ENCODE results near the gene PDILT.
"Not testable (repeated sequence)": the region's sequence is repeated elsewhere in the genome, so short reads cannot be mapped to it uniquely, and the experiment has no call there.

Gene PDILT

DNA sequence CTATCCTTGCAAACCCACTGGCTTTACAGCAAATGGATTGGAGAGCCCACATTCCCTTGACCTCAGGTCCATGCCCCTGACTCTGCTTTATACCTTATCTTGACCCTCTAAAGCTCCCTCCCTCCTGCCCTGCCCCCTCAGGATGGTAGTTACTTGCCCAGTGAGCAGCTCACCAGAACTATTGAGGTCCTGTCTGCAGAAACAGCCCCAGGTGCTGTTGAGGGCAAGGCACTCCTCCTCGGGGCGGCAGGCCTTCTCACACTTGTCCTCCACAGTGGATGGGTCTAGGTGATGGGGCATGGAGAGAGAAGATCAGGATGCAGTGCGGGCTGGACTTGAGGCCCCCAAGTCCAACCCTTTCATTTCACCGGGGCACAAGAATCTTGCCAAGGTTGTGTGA lies 81.8 kb downstream of the PDILT start:
- DNase-seq (ENCODE audit: extremely low read depth, low read depth): no peak
- TF ChIP-seq, protein P1, sequence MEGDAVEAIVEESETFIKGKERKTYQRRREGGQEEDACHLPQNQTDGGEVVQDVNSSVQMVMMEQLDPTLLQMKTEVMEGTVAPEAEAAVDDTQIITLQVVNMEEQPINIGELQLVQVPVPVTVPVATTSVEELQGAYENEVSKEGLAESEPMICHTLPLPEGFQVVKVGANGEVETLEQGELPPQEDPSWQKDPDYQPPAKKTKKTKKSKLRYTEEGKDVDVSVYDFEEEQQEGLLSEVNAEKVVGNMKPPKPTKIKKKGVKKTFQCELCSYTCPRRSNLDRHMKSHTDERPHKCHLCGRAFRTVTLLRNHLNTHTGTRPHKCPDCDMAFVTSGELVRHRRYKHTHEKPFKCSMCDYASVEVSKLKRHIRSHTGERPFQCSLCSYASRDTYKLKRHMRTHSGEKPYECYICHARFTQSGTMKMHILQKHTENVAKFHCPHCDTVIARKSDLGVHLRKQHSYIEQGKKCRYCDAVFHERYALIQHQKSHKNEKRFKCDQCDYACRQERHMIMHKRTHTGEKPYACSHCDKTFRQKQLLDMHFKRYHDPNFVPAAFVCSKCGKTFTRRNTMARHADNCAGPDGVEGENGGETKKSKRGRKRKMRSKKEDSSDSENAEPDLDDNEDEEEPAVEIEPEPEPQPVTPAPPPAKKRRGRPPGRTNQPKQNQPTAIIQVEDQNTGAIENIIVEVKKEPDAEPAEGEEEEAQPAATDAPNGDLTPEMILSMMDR (IDR thresholded peaks at IDR 0.05; ENCODE audit: low read depth, low read length): no peak

DNA sequence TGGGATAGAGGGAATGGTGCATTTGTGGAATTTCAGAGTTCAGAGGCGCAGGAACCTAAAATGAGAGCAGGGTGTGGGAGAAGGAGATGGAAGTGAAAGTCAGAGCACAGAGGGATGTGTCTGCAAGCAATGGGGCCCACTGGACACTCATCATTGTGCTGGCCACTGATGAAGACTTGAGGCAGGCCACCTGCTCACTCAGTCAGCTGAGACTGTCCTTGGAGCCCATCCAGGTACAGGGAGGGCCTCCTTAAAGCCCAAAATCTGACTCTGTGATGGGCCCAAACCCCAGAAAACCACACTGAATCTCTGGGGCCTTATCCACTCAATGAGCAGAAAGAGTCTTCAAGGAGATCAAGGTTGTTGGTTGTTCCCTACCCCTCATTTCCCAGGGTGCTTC lies 82.9 kb downstream of the PDILT start:
- TF ChIP-seq, protein P1 (IDR thresholded peaks at IDR 0.05; ENCODE audit: low read depth, low read length): no peak
- no peak for DNase-seq (ENCODE audit: extremely low read depth, low read depth)

DNA sequence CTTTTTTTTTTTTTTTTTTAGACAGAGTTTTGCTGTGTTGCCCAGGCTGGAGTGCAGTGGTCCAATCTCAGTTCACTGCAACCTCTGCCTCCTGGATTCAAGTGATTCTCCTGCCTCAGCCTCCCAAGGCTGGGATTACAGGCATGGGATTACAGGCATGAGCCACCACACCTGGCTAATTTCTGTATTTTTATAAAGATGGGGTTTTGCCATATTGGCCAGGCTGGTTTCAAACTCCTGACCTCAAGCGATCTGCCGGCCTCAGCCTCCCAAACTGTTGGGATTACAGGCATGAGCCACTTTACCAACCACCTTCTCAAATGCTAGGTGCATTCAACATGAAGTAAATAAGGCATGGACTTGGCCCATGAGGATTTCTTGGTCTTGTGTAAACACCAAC lies 83.5 kb downstream of the PDILT start:
- DNase-seq (ENCODE audit: extremely low read depth, low read depth): not testable (repeated sequence)

DNA sequence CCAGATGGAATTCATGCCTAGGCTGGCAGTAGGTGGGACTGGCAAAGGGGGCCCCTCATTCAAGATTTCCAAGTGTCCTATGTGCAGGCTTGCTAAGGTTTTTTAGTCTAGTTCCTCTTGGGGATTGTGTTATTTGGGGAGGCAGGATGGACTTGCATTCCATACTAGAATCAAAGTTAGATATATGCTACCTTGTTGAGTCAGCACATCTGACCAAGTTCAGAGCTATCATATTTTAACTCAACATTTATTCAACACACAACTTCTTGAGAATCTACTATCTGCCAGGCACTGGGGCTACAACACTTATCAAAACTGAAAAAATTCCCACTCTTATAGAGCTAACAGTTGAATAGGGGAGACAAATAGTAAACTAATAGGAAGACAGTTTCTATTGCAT lies 83.9 kb downstream of the PDILT start:
- TF ChIP-seq, protein P1 (IDR thresholded peaks at IDR 0.05; ENCODE audit: low read depth, low read length): no peak
- DNase-seq (ENCODE audit: extremely low read depth, low read depth): no peak

DNA sequence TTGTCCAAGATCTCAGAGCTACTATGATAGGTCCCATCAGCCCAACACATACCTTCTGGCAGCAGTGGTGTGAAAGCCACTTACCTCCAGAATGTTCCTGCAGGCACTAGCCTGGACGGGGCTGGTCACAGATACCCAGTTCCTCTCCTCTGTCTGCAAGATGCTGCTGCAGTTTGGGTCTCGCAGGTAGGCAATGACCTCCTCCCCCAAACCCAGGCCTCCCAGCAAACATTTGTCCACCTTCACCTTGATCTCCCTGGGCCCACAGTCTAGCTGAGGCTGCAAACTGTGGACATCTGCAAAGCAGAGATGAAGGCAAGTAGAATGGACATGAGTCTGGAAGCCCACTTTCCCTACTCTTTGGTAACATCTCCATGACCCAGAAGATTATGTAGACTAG lies 84.4 kb downstream of the PDILT start:
- DNase-seq (ENCODE audit: extremely low read depth, low read depth): no peak
- TF ChIP-seq, protein P1 (IDR thresholded peaks at IDR 0.05; ENCODE audit: low read depth, low read length): no peak

DNA sequence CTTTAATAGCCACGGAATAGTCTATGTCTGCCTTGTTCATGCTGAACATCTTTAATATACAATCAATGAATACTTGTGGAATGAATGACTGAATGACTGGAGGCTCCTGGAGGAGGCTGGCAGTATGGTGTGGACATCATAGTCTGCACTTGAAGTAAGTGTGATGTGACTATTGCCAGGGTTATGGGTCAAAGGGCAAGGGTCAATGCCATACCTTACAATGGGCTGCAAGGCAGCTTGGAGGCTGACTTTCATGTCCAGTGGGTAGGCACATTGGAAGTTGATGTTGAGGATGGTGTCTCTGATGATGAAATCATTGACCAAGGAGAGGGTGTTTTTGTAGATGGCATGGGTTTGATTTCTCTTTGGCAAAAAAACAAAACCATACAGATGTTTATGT lies 85.1 kb downstream of the PDILT start:
- DNase-seq (ENCODE audit: extremely low read depth, low read depth): no peak
- TF ChIP-seq, protein P1 (IDR thresholded peaks at IDR 0.05; ENCODE audit: low read depth, low read length): no peak

DNA sequence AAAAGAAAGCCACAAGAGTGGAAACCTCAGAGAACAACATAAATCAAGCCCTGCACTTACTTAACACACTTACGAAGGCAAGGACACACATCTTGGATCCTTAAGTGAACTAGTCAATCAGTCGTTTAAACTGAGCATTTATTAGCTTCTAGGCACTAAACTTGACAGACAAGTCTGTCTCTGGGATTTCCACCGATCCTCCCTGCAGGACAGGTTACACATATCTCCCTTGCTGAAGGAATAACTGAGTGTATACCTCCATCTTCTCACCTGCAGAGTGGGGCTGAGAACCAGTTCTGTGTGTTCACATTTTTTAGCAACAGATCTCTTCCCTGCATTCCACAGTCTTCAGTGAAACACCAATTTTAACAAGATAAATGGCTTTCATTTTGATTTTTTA lies 86.1 kb downstream of the PDILT start:
- TF ChIP-seq, protein P1 (IDR thresholded peaks at IDR 0.05; ENCODE audit: low read depth, low read length): no peak
- no peak for DNase-seq (ENCODE audit: extremely low read depth, low read depth)

DNA sequence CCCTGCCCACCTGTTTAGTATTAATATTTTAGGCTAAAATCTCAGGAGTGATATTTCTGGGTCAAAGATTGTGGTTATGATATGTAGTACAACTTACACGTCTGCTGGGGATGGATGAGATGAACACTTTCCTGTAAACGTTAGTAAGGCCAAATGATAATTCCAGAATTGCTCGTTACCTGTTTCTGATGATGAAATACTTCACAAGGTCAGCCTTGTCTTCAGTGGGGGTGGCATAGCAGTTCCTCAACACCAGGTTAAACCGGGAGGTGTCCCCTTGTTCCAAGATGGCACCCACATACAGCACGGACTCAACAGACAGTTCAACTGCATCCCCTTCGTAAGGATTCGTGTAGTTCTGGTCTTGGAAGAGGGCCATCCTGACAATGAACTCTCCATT lies 86.5 kb downstream of the PDILT start:
- no peak for DNase-seq (ENCODE audit: extremely low read depth, low read depth)
- TF ChIP-seq, protein P1 (IDR thresholded peaks at IDR 0.05; ENCODE audit: low read depth, low read length): no peak
